HG03175 (cell line): ENCODE measurements around the gene PIP4K2C.

ENCODE experiments used
- ATAC-seq: cut with Tn5 transposase; IDR thresholded peaks from one replicate; pipeline ENCODE4 v1.9.1; 2021; ENCODE audit warnings: mild to moderate bottlenecking, moderate library complexity; ENCODE audit not compliant: unreplicated experiment

PIP4K2C gene

GRCh38 chr12:57620936-57621496, 30.0 kb downstream of the PIP4K2C start:
- no peak for ATAC-seq

GRCh38 chr12:57621497-57622292, 30.7 kb downstream of the PIP4K2C start:
- no peak for ATAC-seq

GRCh38 chr12:57622293-57623245, 31.6 kb downstream of the PIP4K2C start:
- ATAC-seq, result no peak

GRCh38 chr12:57623385-57623784, 32.4 kb downstream of the PIP4K2C start:
- ATAC-seq, result no peak

- no peak for ATAC-seq
Observed at GRCh38 chr12:57623811-57624390, 32.9 kb downstream of the PIP4K2C start.

- ATAC-seq, result no peak
Observed at GRCh38 chr12:57624441-57625220, 33.6 kb downstream of the PIP4K2C start.

GRCh38 chr12:57625261-57626032, 34.5 kb downstream of the PIP4K2C start:
- no peak for ATAC-seq

GRCh38 chr12:57626111-57626920, 35.3 kb downstream of the PIP4K2C start:
- no peak for ATAC-seq

- ATAC-seq, result no peak
Observed at GRCh38 chr12:57626921-57627445, 36.0 kb downstream of the PIP4K2C start.

- ATAC-seq, result no peak
Observed at GRCh38 chr12:57627501-57628279, 36.7 kb downstream of the PIP4K2C start.

- no peak for ATAC-seq
Observed at GRCh38 chr12:57628280-57629191, 37.5 kb downstream of the PIP4K2C start.

GRCh38 chr12:57629897-57630471, 39.0 kb downstream of the PIP4K2C start:
- ATAC-seq, result no peak

GRCh38 chr12:57630891-57631433, 40.0 kb downstream of the PIP4K2C start:
- ATAC-seq, result no peak

- no peak for ATAC-seq
Observed at GRCh38 chr12:57631566-57632072, 40.6 kb downstream of the PIP4K2C start.

- peak; percentile 20 for ATAC-seq
Observed at GRCh38 chr12:57632073-57632957, 41.3 kb downstream of the PIP4K2C start.
